Stimulated activated CD8-positive, alpha-beta memory T cell treated with anti-CD3 and anti-CD28 coated beads, Interleukin-2, amount 100 ng/mL, for 48 hours (primary cell): ENCODE measurements around the gene GAS1.

Experiments used
- DNase-seq, 2 donors: peaks; one replicate each; pipeline ENCODE4 v3.0.0-alpha.2; 2020; ENCODE audit warnings: low read depth in 2 of 2

Gene GAS1

GRCh38 chr9:86926145-86926544 is 21.2 kb downstream of the GAS1 start:
- no peak for DNase-seq

- DNase-seq, result no peak
Measured at GRCh38 chr9:86925686-86926085, 21.6 kb downstream of the GAS1 start.

- DNase-seq, result no peak
Measured at GRCh38 chr9:86924206-86924605, 23.1 kb downstream of the GAS1 start.

GRCh38 chr9:86921151-86921923 is 26.0 kb downstream of the GAS1 start:
- DNase-seq, result no peak

- no peak for DNase-seq
Measured at GRCh38 chr9:86918556-86918955, 28.8 kb downstream of the GAS1 start.

GRCh38 chr9:86912210-86912609 is 35.1 kb downstream of the GAS1 start:
- no peak for DNase-seq

GRCh38 chr9:86909388-86909787 is 37.9 kb downstream of the GAS1 start:
- DNase-seq, result no peak

GRCh38 chr9:86908261-86908660 is 39.0 kb downstream of the GAS1 start:
- no peak for DNase-seq

GRCh38 chr9:86907346-86907745 is 40.0 kb downstream of the GAS1 start:
- DNase-seq, result no peak

GRCh38 chr9:86903734-86904085 is 43.6 kb downstream of the GAS1 start:
- DNase-seq, result no peak

GRCh38 chr9:86902991-86903733 is 44.1 kb downstream of the GAS1 start:
- DNase-seq, result no peak

GRCh38 chr9:86902586-86902985 is 44.7 kb downstream of the GAS1 start:
- DNase-seq, result no peak

GRCh38 chr9:86902176-86902575 is 45.1 kb downstream of the GAS1 start:
- no peak for DNase-seq

- no peak for DNase-seq
Measured at GRCh38 chr9:86901511-86901910, 45.8 kb downstream of the GAS1 start.
